Stimulated activated CD4-positive, alpha-beta T cell treated with anti-CD3 and anti-CD28 coated beads, Interleukin-4, amount 100 ng/mL, for 24 hours (primary cell): ENCODE results near the gene ADD2.
"Not testable (repeated sequence)": the region's sequence is repeated elsewhere in the genome, so short reads cannot be mapped to it uniquely, and the experiment has no call there.

ENCODE experiments used
- DNase-seq: peaks from one replicate; pipeline ENCODE4 v3.0.0-alpha.2; 2020

The ADD2 gene

DNA sequence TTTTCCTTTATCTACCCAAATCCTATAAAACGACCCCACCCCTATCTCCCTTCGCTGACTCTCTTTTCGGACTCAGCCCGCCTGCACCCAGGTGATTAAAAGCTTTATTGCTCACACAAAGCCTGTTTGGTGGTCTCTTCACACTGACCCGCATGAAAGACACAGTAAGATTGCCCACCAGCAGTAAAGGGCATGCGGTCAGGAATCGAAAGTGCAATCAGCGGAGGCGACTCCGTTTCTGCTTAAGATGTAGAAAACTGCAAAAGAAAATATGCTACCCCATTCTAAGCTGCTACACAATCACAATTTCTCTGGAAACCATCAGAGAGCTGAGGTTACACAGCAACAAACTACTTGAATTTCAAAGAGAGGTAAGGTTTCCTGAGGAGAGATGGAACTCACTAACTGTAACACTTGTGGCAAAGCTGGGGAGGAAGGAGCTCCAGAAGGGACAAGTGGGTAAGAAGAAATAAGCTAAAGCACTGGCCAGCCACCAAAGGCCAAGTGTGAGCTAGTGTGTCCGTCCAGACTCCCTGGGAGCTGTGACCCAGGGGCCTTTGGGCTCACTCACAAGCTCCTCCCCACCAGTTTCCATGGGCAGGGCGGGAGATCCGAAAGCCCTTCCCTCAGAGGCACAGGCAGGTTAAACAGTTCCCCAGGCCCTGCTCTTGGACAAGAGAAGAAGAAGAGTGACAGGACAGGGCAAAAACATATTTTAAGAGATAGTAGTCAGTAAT, 141.6 kb downstream of the ADD2 start:
- no peak for DNase-seq

DNA sequence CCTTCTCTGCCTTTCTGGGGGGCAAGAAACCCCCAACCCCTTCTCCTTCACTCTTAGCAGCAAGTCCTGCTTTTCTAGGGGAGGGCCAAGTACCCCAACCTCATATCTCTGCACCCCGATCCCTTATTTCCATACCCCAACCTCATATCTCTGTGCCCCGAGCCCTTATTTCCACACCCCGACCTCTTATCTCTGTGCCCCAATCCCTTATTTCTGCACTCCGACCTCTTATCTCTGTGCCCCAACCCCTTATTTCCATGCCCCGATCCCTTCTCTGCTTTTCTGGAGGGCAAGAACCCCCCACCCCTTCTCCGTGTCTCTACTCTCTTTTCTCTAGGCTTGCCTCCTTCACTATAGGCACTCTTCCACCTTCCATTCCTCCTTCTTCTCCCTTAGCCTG, 146.5 kb downstream of the ADD2 start:
- DNase-seq: not testable (repeated sequence)

DNA sequence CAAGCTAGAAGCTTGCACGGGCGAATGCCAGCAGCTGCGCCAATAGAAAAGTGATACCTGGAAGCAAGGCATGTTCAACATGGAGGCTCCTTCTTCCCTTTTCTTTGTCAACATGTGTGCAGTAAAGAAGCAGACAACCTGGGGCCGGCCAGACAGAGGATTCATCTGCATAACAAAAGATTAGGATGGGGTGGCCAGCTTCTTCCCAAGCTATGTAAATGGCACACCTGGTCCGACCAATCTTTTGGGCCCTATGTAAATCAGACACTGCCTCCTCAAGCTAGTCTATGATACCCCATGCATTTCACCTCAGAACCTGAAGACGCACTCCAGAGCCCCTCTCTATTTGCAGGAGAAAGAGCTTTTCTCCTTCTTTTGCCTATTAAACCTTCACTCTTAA, 148.0 kb downstream of the ADD2 start:
- no peak for DNase-seq

DNA sequence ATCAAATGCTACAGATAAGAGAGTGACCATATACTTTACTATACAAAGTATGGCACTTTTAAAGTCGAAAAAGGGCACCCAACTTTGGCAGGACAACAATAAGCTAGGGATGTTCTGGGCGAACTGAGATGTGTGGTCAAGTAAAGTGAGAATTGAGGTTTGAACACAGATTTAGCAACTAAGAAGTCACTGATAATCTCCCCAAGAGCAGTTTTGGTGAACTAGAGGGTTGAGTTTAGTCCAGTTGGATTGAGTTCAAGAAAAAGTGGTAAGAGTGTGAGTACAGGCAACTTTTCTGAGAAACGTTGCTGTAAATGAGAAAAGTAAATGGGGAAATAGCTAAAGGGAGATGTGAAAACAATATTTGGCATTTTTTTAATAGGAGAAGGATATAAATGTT, 148.8 kb downstream of the ADD2 start:
- no peak for DNase-seq

DNA sequence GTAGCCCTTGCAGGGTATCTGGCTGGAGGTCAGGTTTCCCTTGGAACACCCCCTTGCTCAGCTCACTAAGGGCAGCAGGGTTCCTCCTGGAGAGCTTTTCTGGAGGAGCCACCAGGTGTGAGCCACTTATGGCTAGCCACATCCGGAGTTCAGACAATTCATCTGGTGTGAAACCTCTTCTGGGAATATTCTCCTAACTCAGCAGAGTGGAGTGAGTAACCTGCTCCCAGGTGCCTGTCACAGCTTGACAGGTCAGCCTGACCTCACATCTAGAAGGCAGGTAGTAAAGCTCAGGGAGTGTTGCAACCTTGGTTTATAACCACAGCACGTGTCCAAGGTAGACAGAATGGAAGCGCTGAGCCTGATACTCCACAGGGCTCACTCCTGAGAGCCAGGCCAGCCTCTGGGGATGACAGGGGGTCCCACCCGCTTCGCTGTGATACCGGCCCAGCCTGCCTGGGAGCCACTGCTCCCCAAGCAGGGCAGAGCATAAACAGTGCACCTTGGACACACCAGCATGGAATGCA, 151.8 kb downstream of the ADD2 start:
- no peak for DNase-seq

DNA sequence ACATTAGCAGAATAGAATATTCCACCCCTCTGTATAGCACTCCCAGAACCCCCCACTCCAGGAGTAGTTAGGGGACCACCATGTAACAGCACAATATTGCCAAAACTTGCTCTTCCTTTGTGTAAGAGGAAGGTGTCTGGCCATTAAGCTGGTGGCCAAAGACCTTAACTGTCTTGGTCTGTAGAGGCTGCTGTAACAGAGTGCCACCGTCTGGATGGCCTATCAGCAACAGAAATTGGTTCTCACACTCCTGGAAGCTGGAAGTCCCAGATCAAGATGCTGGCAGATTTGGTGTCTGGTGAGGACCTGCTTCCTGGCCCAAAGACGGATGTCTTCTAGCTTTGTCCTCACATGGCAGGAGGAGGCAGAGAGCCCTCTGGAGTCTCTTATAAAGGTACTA, 152.8 kb downstream of the ADD2 start:
- DNase-seq: no peak

DNA sequence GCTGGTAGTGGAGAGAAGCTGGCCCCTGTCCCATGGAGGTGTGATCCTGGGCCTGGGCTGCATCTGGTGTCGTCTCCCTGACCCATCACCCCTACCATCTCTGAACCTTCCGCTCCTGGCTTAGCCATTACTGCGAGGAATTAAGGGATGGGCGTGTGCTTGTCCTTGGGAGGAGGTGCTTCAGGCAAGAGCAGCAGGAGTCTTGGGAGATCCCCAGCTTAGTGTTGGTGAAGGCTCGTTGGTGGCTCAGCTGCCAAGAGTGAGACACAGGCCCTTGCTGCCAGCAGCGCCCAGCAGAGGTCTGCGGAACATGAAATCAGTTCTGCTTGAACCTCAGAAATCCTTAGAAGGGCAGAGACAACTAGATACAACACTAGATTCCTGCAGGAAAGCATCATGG, 154.5 kb downstream of the ADD2 start:
- DNase-seq: no peak

DNA sequence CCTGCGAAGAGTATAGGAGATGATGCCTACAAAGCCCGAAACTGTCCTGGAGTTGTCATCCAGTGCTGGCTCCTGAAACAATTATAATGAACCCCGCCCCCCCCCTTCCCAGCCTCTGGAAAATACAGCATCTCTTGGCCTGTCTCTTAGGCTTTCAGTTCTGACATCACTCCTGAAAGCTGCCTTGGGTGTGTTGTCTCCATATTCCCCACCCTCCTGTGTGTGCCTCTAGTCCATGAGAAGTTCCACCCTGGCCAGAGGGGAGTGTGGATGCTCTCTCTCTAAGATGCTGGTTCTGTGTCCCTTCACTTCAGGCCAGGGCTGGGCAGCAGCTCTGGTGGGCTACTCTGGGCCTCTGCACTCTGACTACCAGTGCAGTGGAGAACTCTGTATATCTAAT, 155.4 kb downstream of the ADD2 start:
- DNase-seq: no peak

DNA sequence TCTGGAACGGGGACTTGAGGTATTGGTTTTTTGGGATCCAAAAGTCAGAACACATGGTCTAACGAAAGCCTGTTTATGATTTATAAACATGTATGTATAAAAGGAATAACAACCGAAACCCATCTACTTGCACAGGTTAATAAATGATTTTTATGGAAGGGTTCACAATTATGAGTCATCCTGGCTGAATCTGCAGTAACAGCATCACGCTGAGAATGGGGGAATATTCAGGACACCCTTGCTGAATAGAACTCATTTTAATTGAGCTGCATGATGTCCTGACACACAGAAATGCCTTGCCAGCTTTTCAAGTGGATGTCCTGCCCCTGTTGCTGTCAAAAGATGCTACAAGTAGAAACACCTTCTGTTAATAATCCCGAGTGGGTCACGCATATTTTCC, 159.6 kb downstream of the ADD2 start:
- no peak for DNase-seq

DNA sequence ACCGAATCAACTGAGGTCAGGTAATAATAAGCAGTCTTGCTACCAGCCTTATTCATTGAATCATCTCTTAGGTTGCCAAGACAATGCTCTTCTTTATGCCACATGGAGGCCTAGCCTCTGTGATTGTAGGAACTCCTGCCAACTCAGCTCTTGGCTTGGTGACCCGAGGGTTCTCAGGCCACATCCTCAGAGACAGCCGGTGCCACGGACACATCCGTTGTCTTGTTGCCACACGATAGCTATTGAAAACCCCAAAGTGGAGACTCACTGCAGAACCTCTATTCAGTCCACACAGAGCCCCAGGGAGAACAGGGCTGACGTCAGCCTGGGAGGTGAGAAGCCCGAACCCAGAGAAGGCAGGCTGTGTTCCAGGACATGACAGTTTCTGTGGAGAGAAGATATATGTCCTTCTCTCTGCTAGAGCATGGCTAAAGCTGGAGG, 160.9 kb downstream of the ADD2 start:
- DNase-seq: no peak
